Hematopoietic multipotent progenitor cell treated with erythropoietin and hydrocortisone succinate and interleukin-3 and kit ligand, for 4 days (in vitro differentiated cells): ENCODE data around the gene SPEF1.

ENCODE experiments used
- DNase-seq: peaks from one replicate; pipeline ENCODE4 v3.0.0-alpha.2; 2015

The SPEF1 gene

GRCh38 chr20:3744806-3745685, 36.2 kb downstream of the SPEF1 start:
- peak; percentile 93 for DNase-seq

DNA sequence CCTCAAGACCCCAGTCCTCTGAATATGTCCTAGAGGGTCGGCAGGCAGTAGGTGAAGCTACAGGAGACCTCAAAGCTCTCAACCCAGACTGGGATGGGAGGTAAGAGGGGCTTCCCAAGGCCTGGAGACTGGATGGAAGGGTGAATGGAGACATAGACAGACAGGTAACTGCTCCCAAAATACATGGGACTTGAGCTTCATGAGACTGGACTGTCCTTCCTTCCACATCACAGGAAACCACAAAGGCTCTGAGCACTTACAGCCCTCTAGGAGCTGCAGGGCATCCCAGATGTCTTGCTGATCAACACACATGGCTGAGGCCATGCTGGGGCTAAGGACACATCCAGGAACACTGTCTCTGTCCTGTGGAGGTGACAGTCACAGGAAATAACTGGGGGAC, 37.2 kb downstream of the SPEF1 start:
- no peak for DNase-seq

DNA sequence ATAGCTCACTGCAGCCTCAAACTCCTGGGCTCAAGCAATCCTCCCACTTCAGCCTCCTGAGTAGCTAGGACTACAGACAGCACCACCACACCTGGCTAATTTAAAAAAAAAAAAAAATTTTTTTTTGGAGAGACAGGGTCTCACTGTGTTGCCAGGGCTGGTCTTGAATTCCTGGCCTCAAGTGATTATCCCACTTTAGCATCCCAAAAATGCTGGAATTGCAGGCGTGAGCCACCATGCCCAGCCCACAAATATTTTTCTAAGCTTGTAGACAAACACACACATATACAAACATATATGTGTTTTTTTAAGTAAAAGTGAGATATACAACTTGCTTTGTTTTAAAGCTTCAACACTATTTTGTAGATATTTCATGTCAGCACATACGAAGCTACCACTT, 38.0 kb downstream of the SPEF1 start:
- no peak for DNase-seq

GRCh38 chr20:3741836-3742458, 39.3 kb downstream of the SPEF1 start:
- DNase-seq: no peak

- DNase-seq: no peak
Observed at GRCh38 chr20:3740615-3741301, 40.5 kb downstream of the SPEF1 start.

- peak; percentile 59 for DNase-seq
Observed at GRCh38 chr20:3739926-3740451, 41.3 kb downstream of the SPEF1 start.

DNA sequence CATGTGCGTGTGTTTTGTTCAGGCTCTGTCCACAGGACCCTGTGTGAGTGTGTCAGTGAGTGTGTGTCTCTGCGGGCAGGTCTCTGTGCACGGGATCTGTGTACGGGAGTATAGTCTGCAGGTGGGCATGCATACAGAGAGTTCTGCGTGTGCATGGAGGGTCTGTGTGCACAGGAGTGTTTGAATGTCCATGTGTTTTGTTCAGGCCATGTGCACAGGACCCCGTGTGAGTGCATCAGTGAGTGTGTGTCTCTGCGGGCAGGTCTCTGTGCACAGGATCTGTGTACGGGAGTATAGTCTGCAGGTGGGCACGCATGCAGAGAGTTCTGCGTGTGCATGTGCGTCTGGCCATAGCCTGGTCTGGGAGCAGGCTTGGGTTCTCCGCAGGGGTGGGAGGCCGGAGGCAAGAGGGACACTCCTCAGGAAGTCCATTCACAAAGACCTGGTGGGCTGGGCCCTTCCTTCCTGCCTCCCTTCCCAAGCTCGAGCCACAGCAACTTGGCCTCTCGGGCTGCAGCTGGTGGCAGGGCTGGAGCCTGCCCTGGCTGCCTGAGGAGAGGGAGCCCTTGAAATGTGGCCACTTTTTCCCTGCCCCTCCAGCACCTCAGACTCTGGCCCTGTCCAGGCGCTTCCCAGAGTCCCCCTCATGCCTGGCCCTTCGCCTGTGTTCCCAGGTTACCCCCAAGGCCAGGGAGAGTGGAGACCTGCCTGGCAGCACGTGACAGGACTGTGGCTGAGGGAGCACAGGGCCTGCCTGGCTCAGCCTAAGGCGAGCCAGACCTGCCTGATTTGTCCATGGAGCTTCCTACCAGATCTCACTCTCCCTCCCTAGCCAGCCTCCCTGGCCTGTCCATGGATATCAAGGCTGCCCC, 42.0 kb downstream of the SPEF1 start:
- no peak for DNase-seq

DNA sequence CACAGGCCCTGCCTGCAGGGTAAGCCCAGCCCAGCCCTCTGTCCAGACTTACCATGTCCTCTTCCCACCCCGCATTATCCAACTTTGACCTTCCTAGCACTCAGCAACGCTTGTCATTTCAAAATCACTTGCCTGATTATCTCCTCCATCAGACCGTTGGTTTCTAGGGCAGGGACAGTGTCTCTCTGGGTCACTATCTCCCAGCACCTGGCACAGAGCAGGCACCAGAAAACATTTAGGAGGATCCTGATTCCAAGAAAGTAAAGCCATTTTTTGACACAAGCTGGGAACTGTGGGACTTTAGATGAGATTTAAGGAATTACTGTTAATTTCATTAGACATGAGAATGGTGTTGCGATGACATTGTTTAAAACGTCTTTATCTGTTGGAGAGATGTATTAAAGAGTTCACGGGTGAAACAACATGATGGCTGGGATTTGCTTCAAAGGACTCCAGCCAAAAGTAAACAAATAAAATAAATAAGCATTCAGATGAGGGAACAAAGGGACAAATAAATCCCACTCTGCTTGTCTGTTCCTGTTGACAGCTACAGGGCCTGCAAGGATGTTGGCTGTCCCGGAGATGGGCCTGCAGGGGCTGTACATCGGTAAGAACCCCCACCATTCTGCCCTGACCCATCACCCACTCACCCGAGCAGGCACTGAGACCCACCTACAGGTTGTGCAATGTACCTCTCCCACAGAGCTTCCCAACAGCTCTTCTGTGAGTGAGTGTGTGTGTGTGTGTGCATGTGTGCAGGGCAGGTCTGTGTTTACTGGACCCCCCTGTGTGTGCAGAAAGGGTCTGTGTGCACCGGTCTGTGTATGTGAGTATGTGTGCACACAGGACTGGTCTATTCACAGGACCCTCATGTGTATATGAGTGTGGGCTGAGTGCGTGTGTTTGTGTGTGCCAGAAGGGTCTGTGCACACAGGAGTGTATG, 42.9 kb downstream of the SPEF1 start:
- peak; percentile 33 for DNase-seq

DNA sequence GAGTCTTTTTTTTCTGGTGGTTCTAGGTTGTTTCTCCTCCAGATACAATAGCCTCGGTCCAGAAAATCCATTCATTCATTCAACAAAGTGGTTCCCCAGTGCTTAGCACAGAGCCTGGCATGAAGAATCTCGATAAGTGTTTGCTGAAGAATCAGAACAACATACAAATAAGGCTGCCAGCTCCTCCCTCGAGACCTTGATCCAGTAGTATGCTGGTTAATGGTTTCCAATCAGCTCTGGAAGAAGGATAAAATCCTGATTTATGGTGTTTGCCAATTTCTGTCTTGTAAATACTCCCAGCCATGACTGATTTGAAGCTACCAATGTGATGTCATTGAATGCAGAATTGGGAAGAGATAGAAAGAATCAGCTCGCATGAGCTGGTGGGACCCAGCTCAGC, 45.5 kb downstream of the SPEF1 start:
- no peak for DNase-seq

GRCh38 chr20:3734111-3734843, 47.0 kb downstream of the SPEF1 start:
- DNase-seq: no peak

DNA sequence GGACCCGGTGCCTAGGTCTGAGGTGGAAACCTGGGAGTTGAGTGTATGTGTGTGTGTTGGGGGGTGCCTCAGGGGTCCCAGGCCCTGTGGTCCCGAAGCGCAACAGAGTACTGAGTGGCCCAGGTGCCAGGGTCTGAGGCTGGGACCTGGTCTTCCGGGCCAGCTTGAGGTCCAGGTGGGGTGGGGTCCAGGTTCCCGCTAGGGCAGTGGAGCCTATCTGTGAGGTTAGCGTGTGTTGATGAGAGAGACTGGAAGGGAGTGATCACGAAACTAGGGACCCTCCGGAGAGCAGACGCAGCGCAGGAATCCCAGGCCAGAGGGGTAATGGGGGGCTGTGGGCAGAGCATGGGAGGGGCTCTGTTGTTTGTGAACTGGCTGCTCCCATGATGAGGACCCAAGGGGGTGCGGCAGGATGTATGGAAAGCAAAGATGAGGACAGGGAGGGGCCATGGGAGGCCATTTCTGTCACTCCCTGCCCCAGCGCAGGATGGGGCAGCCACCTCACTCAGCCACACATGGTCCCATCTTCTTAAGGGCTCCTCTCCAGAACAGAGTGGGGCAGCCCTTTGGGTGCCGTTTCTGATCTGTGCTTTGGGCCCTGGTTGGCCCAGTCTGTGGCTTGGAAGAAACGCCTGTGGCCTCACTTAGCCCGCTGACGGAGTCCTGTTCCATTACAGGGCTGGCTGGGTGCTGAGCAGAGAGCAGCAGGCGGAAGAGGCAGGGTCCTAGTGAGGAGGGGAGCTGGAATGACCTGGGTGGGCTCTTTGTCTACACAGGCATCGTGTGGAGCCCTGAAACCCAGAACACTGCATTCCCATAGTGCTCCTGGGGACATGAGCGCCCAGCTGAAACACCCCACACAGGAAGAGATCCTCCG, 47.9 kb downstream of the SPEF1 start:
- DNase-seq: no peak

DNA sequence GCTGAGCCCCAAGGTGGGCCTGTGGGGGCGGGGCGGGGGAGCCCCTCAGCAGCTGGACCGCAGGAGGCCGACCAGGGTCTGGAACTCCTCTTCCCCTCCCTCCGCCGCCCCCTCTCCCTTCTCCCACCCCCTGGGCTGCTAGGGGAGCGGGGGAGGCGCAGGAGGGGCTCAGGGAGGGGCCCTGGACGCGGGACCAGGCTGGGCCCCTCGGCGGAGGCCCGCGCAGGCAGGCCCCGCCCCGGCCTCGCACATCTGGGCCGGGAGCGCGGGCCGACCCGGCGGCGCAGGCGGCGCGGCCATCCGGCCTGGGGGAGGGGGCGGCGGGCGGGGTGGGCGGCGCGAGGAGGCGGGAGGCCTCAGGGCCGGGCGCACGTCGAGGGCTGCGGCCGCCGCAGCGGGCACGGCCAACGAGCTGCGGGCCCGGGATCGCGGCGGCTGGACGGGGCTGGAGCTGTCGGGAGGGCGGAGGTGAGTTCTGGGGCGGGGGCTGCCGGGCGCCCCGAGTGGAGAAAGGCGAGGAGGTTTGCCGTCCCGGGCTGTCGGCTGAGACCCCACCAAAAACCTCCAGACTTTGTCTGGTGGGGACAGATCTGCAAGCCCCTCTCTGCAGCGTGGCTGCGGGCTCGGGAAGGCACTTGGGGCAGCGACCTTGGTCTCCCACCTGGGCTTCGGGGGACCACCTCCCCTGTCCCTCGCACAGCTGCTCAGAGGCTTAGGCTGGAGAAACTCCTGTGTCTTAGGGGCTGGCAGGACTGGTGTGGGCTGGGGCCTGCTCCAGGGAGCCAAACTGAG, 48.7 kb downstream of the SPEF1 start, which contains the start of gene HSPA12B:
Gene HSPA12B, plus strand, starts transcription at position 359 of the 792 bp plus-strand sequence. CDS start 5,990 bp downstream, outside the sequence.
- DNase-seq: no peak

DNA sequence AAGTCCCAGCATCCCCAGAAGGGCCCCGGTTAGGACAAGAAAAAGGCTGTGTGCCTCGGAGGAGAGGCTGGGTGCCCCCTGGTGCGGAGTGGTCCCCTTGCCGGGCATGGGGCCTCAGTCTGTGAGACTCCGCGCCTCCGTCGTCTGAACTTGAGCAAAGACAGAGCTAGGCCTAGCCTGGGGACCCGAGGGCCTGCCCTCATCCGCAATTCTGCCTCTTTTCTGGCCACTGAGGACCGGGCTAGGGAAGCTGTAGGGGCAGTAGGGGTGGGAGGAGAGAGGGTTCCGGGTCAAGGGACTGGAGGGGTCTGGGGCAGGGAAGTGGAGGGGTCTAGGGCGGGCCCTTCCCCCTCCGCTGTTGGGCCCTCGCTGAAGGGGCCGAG, 49.3 kb downstream of the SPEF1 start:
- DNase-seq: no peak

DNA sequence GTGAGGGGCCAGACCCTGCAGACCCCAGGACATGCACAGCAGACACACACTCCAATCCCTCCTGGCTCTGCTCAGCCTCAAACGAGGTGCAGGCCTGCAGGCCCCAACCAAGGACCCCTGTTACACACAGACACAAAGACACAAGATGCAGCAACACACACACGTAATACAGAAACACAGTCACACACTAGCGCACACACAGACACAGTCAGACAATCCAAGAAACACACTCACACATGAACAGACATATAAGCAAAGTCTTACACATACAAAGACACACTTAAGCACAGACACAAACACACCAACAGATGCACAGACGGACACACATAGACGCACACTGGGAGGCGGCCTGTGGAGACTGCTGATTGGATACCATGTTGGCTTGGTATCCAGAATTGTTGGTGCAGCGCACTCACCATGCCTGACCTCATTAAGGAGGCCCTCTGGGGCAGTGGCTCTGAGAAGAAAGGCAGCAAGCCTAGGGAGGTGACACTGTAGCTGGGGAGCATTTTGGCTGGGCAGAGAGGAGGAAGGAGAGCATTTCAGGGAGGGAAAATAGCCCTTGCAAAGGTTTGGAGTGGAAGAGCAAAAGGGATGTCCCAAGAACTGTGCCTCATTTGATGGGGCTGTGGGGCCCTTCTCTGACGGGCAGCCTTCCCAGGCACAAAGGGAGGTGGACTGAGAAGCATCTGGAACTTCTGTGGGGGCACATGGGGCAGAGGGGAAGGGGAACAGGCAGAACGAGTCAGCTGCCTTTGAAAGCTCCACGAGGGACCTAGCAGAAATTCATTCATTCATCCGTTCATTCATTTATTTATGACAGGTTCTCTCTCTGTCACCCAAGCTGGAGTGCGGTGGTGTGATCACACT, 50.2 kb downstream of the SPEF1 start:
- DNase-seq: no peak

GRCh38 chr20:3729811-3730540, 51.3 kb downstream of the SPEF1 start:
- DNase-seq: no peak

DNA sequence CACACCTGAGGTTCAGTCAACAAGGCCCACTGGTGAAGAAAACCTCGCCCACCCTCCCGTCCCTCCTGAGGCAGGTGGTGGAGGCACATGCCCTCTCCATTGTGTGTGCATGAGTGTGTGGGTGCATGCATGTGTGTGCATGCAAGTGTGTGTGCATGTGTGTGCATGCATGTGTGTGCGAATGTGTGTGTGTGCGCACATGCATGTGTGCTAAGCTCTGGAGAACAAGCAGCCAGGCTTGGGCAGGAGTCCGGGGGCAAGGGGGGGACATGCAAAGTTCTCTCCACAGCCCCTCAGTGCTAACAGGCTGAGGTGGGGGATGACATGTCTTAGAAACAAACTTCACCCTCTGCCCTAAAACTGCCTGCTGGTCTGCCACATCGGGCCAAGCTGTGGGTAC, 51.9 kb downstream of the SPEF1 start:
- no peak for DNase-seq

DNA sequence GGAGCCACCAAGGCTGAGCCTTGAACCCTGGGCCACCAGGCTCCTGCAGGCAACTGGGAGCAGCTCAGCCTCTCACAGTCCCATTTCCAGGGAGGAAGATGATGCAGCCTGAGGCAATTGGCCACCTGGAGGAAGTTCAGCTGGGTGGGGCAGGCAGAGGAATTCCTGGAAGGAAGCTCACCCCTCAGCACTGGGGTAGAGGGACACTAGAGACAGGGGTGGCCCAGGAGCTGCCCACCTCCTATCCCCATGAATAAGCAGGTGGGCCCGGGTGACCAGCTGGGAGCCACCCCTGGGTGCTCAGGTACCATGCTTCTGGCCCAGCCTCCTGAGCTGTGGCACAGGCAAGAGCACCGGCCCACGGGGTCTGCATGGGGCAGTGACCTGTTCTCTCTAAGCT, 52.4 kb downstream of the SPEF1 start:
- no peak for DNase-seq
